Thymus (tissue), 11 donors: ENCODE measurements around the gene C19orf81. TPM values are rescaled to one million over a fixed set of nuclear protein-coding genes. Genes with fewer than 3 reads are reported as not detected.

Experiments used
- DNase-seq, 9 donors: peaks; one replicate each; pipeline ENCODE4 v3.0.0-alpha.2; 2013; ENCODE audit warnings: low spot score in 9 of 9, low read depth in 6 of 9, missing footprints in 1 of 9
- H3K27ac ChIP-seq, 2 donors: one replicate each; pipeline ENCODE4 v1.5.1; 2013; ENCODE audit warnings: control low read depth in 1 of 2, low read depth in 1 of 2, low read length in 1 of 2, mild to moderate bottlenecking in 1 of 2, moderate library complexity in 1 of 2
- H3K27me3 ChIP-seq, 2 donors: one replicate each; pipeline ENCODE4 v1.5.1; 2013; ENCODE audit warnings: low read length in 1 of 2; ENCODE audit not compliant: control insufficient read depth in 2 of 2, insufficient read depth in 1 of 2
- H3K36me3 ChIP-seq, 2 donors: one replicate each; pipeline ENCODE4 v1.5.1; 2013; ENCODE audit warnings: low read length in 1 of 2, mild to moderate bottlenecking in 1 of 2, moderate library complexity in 1 of 2; ENCODE audit not compliant: control insufficient read depth in 2 of 2, insufficient read depth in 2 of 2
- H3K4me1 ChIP-seq, 2 donors: one replicate each; pipeline ENCODE4 v1.5.1; 2013; ENCODE audit warnings: low read length in 2 of 2; ENCODE audit not compliant: control insufficient read depth in 2 of 2, insufficient read depth in 2 of 2
- H3K4me3 ChIP-seq, 2 donors: one replicate each; pipeline ENCODE4 v1.5.1; 2013; ENCODE audit warnings: low read length in 2 of 2, control low read depth in 1 of 2, mild to moderate bottlenecking in 1 of 2
- H3K9me3 ChIP-seq, 2 donors: one replicate each; pipeline ENCODE4 v1.5.1; 2013; ENCODE audit warnings: low read length in 1 of 2, mild to moderate bottlenecking in 1 of 2; ENCODE audit not compliant: control insufficient read depth in 2 of 2, insufficient read depth in 1 of 2
- WGBS: extraction: QIAGEN DNeasy Blood & Tissue Kit; methylation state at CpG from one replicate; pipeline ENCODE4 v1.1.7; 2013; 5-methylcytosine and 5-hydroxymethylcytosine counted together
- polyA plus RNA-seq: library from polyadenylated mRNA; stranded (reverse); fragments of 200-250 nt; gene quantifications from one replicate; pipeline ENCODE4 v1.2.3, GENCODE V29; 2013
- total RNA-seq: library from RNA; stranded (reverse); fragments of 120-200 nt; gene quantifications from one replicate; pipeline ENCODE4 v1.2.4, GENCODE V29; 2013
- donor health status: healthy.

Gene C19orf81
- total and polyA plus RNA-seq, 2 donors, result 0.61 TPM; not detected in 1

GRCh38 chr19:50652722-50653121, 3.5 kb downstream of the C19orf81 start:
- H3K27me3 ChIP-seq, result peaks cover 3 to 8% of the 10 kb centered on the region in 2 donors
- no peaks in the 10 kb centered on the region for H3K4me1 ChIP-seq
- no peak overlapping the region for H3K4me3 ChIP-seq
- WGBS, result 92% methylated on average over 6 of the region's 6 CpGs
- H3K9me3 ChIP-seq, result no peaks in the 10 kb centered on the region
- no peak for DNase-seq
- H3K36me3 ChIP-seq, result no peaks in the 10 kb centered on the region
- H3K27ac ChIP-seq, result no peak overlapping the region

- Histone ChIP-seq H3K36me3 (no peaks in the 10 kb centered on the region), H3K27ac (no peak overlapping the region), H3K27me3 (peaks cover 15 to 27% of the 10 kb centered on the region in 2 donors), H3K4me3 (no peak overlapping the region), H3K4me1 (peaks cover 0 to 8% of the 10 kb centered on the region in 2 donors), H3K9me3 (peaks cover 7 to 8% of the 10 kb centered on the region in 2 donors)
- no peak for DNase-seq
These were observed 5.6 kb downstream of the C19orf81 start for GRCh38 chr19:50654882-50655281.

GRCh38 chr19:50657222-50657669, 8.0 kb downstream of the C19orf81 start:
- H3K27me3 ChIP-seq, result peaks cover 15 to 50% of the 10 kb centered on the region in 2 donors
- peaks cover 8 to 9% of the 10 kb centered on the region in 2 donors for H3K9me3 ChIP-seq
- peaks cover 0 to 8% of the 10 kb centered on the region in 2 donors for H3K4me1 ChIP-seq
- no peak for DNase-seq
- 63% methylated on average over 6 of the region's 6 CpGs for WGBS
- H3K4me3 ChIP-seq, result no peak overlapping the region
- no peak overlapping the region for H3K27ac ChIP-seq
- no peaks in the 10 kb centered on the region for H3K36me3 ChIP-seq

GRCh38 chr19:50657712-50658440, 8.6 kb downstream of the C19orf81 start:
- no peak overlapping the region for H3K27ac ChIP-seq
- H3K4me3 ChIP-seq, result no peak overlapping the region
- WGBS, result 5% methylated on average over 38 of the region's 38 CpGs
- peaks cover 0 to 8% of the 10 kb centered on the region in 2 donors for H3K4me1 ChIP-seq
- no peaks in the 10 kb centered on the region for H3K36me3 ChIP-seq
- H3K27me3 ChIP-seq, result peaks cover 15 to 53% of the 10 kb centered on the region in 2 donors
- DNase-seq, result peak in 6 of 9 donors; percentile 3 to 66 (median 31)
- H3K9me3 ChIP-seq, result peaks cover 8 to 9% of the 10 kb centered on the region in 2 donors

- peaks cover 0 to 8% of the 10 kb centered on the region in 2 donors for H3K4me1 ChIP-seq
- H3K36me3 ChIP-seq, result no peaks in the 10 kb centered on the region
- H3K9me3 ChIP-seq, result peaks cover 8 to 9% of the 10 kb centered on the region in 2 donors
- no peak overlapping the region for H3K27ac ChIP-seq
- peak overlapping the region in 1 of 2 donors; percentile 5 for H3K4me3 ChIP-seq
- DNase-seq, result peak in 6 of 9 donors; percentile 15 to 62 (median 38)
- peaks cover 15 to 55% of the 10 kb centered on the region in 2 donors for H3K27me3 ChIP-seq
- WGBS, result 4% methylated on average over 67 of the region's 67 CpGs
These were observed 9.4 kb downstream of the C19orf81 start for GRCh38 chr19:50658441-50659317.

GRCh38 chr19:50659318-50660087, 10.3 kb downstream of the C19orf81 start:
- H3K27me3 ChIP-seq, result peaks cover 17 to 56% of the 10 kb centered on the region in 2 donors
- no peak for DNase-seq
- H3K9me3 ChIP-seq, result peaks cover 8 to 9% of the 10 kb centered on the region in 2 donors
- H3K4me3 ChIP-seq, result no peak overlapping the region
- no peak overlapping the region for H3K27ac ChIP-seq
- H3K4me1 ChIP-seq, result peaks cover 0 to 8% of the 10 kb centered on the region in 2 donors
- WGBS, result 6% methylated on average over 37 of the region's 37 CpGs
- no peaks in the 10 kb centered on the region for H3K36me3 ChIP-seq

GRCh38 chr19:50660088-50660366, 10.8 kb downstream of the C19orf81 start:
- DNase-seq, result no peak
- Histone ChIP-seq H3K4me3 (no peak overlapping the region), H3K27me3 (peaks cover 19 to 62% of the 10 kb centered on the region in 2 donors), H3K4me1 (peaks cover 0 to 8% of the 10 kb centered on the region in 2 donors), H3K27ac (no peak overlapping the region), H3K36me3 (no peaks in the 10 kb centered on the region), H3K9me3 (peaks cover 8 to 9% of the 10 kb centered on the region in 2 donors)
- 34% methylated on average over 6 of the region's 6 CpGs for WGBS

GRCh38 chr19:50661023-50661422, 11.8 kb downstream of the C19orf81 start:
- Histone ChIP-seq H3K27ac (no peak overlapping the region), H3K9me3 (peaks cover 8 to 9% of the 10 kb centered on the region in 2 donors), H3K4me1 (peaks cover 0 to 8% of the 10 kb centered on the region in 2 donors), H3K4me3 (no peak overlapping the region), H3K36me3 (no peaks in the 10 kb centered on the region), H3K27me3 (peaks cover 23 to 68% of the 10 kb centered on the region in 2 donors)
- WGBS, result 81% methylated on average over 10 of the region's 10 CpGs
- no peak for DNase-seq
